WERI-Rb-1 (cell line): ENCODE measurements around the gene DDR2.
"Not testable (repeated sequence)": the region's sequence is repeated elsewhere in the genome, so short reads cannot be mapped to it uniquely, and the experiment has no call there.

Source experiments
- DNase-seq: peaks from one replicate; pipeline ENCODE4 v3.0.0-alpha.2; 2020
- H3K27ac ChIP-seq: fragments of 250-450 bp; sonication (Bioruptor Pico); 2 replicates; pipeline ENCODE4 v1.5.1; 2020; ENCODE audit warnings: mild to moderate bottlenecking, moderate library complexity
- H3K27me3 ChIP-seq: fragments of 250-450 bp; sonication (Bioruptor Pico); 2 replicates; pipeline ENCODE4 v1.5.1; 2021; ENCODE audit warnings: mild to moderate bottlenecking, low read depth, moderate library complexity; ENCODE audit not compliant: insufficient read depth, severe bottlenecking
- H3K36me3 ChIP-seq: fragments of 250-450 bp; sonication (Bioruptor Pico); 2 replicates; pipeline ENCODE4 v1.5.1; 2020; ENCODE audit warnings: mild to moderate bottlenecking, moderate library complexity
- H3K4me3 ChIP-seq: 2 replicates; pipeline ENCODE4 v1.5.1; 2011; ENCODE audit warnings: low read depth, mild to moderate bottlenecking, control low read depth, low read length
- H3K9me3 ChIP-seq: fragments of 250-450 bp; sonication (Bioruptor Pico); 2 replicates; pipeline ENCODE4 v1.5.1; 2021; ENCODE audit warnings: mild to moderate bottlenecking, moderate library complexity; ENCODE audit not compliant: severe bottlenecking
- CTCF ChIP-seq: IDR thresholded peaks from 2 replicates; pipeline ENCODE4 v1.5.1; 2011; ENCODE audit warnings: low read depth, mild to moderate bottlenecking, control low read depth, inconsistent platforms, low read length

The DDR2 gene

GRCh38 chr1:162757476-162757875 is 125.2 kb downstream of the DDR2 start:
- no peaks in the 10 kb centered on the region for H3K36me3 ChIP-seq
- no peak overlapping the region for H3K4me3 ChIP-seq
- no peaks in the 10 kb centered on the region for H3K27me3 ChIP-seq
- no peak overlapping the region for H3K27ac ChIP-seq
- no peak for TF ChIP-seq CTCF
- no peaks in the 10 kb centered on the region for H3K9me3 ChIP-seq
- DNase-seq, result no peak

GRCh38 chr1:162765788-162766187 is 133.5 kb downstream of the DDR2 start:
- H3K4me3 ChIP-seq, result no peak overlapping the region
- no peak for TF ChIP-seq CTCF
- no peaks in the 10 kb centered on the region for H3K36me3 ChIP-seq
- no peaks in the 10 kb centered on the region for H3K27me3 ChIP-seq
- H3K9me3 ChIP-seq, result no peaks in the 10 kb centered on the region
- no peak for DNase-seq
- H3K27ac ChIP-seq, result no peak overlapping the region

- Histone ChIP-seq H3K27ac (no peak overlapping the region), H3K27me3 (no peaks in the 10 kb centered on the region), H3K9me3 (no peaks in the 10 kb centered on the region), H3K36me3 (no peaks in the 10 kb centered on the region), H3K4me3 (no peak overlapping the region)
- DNase-seq, result no peak
- no peak for TF ChIP-seq CTCF
These were observed 140.4 kb downstream of the DDR2 start for GRCh38 chr1:162772571-162773154.

- Histone ChIP-seq H3K27ac (peak overlapping the region; percentile 13), H3K9me3 (no peaks in the 10 kb centered on the region), H3K36me3 (no peaks in the 10 kb centered on the region), H3K4me3 (no peak overlapping the region), H3K27me3 (no peaks in the 10 kb centered on the region)
- peak; percentile 24 for DNase-seq
- no peak for TF ChIP-seq CTCF
These were observed 141.7 kb downstream of the DDR2 start for GRCh38 chr1:162774007-162774406.

- no peaks in the 10 kb centered on the region for H3K36me3 ChIP-seq
- no peak for TF ChIP-seq CTCF
- H3K4me3 ChIP-seq, result no peak overlapping the region
- H3K27ac ChIP-seq, result no peak overlapping the region
- no peaks in the 10 kb centered on the region for H3K27me3 ChIP-seq
- H3K9me3 ChIP-seq, result no peaks in the 10 kb centered on the region
- DNase-seq, result no peak
These were observed 146.8 kb downstream of the DDR2 start for GRCh38 chr1:162779043-162779442.

GRCh38 chr1:162782671-162783070 is 150.4 kb downstream of the DDR2 start:
- Histone ChIP-seq H3K27ac (no peak overlapping the region), H3K36me3 (no peaks in the 10 kb centered on the region), H3K4me3 (no peak overlapping the region), H3K27me3 (no peaks in the 10 kb centered on the region), H3K9me3 (no peaks in the 10 kb centered on the region)
- no peak for TF ChIP-seq CTCF
- no peak for DNase-seq

- H3K4me3 ChIP-seq, DNase-seq, H3K36me3 ChIP-seq, H3K27me3 ChIP-seq, H3K9me3 ChIP-seq, H3K27ac ChIP-seq: not testable (repeated sequence)
These were observed 152.7 kb downstream of the DDR2 start for GRCh38 chr1:162784926-162785325.

- not testable (repeated sequence) for H3K27me3 ChIP-seq, H3K9me3 ChIP-seq, H3K4me3 ChIP-seq, H3K36me3 ChIP-seq, DNase-seq
- peak overlapping the region; percentile 62 for H3K27ac ChIP-seq
These were observed 156.5 kb downstream of the DDR2 start for GRCh38 chr1:162788783-162789182.
